Endothelial cell (in vitro differentiated cells): ENCODE results near the gene KCNK7. TPM values are rescaled to one million over a fixed set of nuclear protein-coding genes. Genes with fewer than 3 reads are reported as not detected.

Experiments
- DNase-seq: peaks from one replicate; pipeline ENCODE4 v3.0.0; 2021; ENCODE audit warnings: low spot score
- H3K27ac Mint-ChIP-seq: one replicate; pipeline ENCODE4 v1.8.0; 2021; ENCODE audit warnings: mixed read lengths, inconsistent platforms; ENCODE audit not compliant: unreplicated experiment
- H3K27me3 Mint-ChIP-seq: one replicate; pipeline ENCODE4 v1.8.0; 2021; ENCODE audit warnings: mild to moderate bottlenecking, moderate library complexity, mixed read lengths, inconsistent platforms; ENCODE audit not compliant: unreplicated experiment
- H3K36me3 Mint-ChIP-seq: one replicate; pipeline ENCODE4 v1.8.0; 2021; ENCODE audit warnings: mild to moderate bottlenecking, low read depth, mixed read lengths, inconsistent platforms; ENCODE audit not compliant: unreplicated experiment
- H3K4me1 Mint-ChIP-seq: one replicate; pipeline ENCODE4 v1.8.0; 2021; ENCODE audit warnings: mild to moderate bottlenecking, mixed read lengths, inconsistent platforms; ENCODE audit not compliant: unreplicated experiment
- H3K4me3 Mint-ChIP-seq: one replicate; pipeline ENCODE4 v1.8.0; 2021; ENCODE audit warnings: mild to moderate bottlenecking, mixed read lengths, inconsistent platforms; ENCODE audit not compliant: unreplicated experiment
- H3K9me3 Mint-ChIP-seq: one replicate; pipeline ENCODE4 v1.8.0; 2021; ENCODE audit warnings: mixed read lengths, inconsistent platforms; ENCODE audit not compliant: unreplicated experiment
- CTCF ChIP-seq: fragments of 200-600 bp; sonication (generic); IDR thresholded peaks from one replicate; pipeline ENCODE4 v1.5.0; 2021; ENCODE audit warnings: antibody characterized with exemption; ENCODE audit not compliant: unreplicated experiment
- total RNA-seq: library from RNA; stranded (reverse); fragmentation: NEBNext Ultra II Directional; extraction: Animal tissue kit (Norgen Biotek cat#: 25700); gene quantifications from one replicate; pipeline ENCODE4 v1.2.1, GENCODE V29; 2021; ENCODE audit not compliant: unreplicated experiment

The KCNK7 gene
- total RNA-seq, 1 donor from 2014 or later, result 2.0 TPM

DNA sequence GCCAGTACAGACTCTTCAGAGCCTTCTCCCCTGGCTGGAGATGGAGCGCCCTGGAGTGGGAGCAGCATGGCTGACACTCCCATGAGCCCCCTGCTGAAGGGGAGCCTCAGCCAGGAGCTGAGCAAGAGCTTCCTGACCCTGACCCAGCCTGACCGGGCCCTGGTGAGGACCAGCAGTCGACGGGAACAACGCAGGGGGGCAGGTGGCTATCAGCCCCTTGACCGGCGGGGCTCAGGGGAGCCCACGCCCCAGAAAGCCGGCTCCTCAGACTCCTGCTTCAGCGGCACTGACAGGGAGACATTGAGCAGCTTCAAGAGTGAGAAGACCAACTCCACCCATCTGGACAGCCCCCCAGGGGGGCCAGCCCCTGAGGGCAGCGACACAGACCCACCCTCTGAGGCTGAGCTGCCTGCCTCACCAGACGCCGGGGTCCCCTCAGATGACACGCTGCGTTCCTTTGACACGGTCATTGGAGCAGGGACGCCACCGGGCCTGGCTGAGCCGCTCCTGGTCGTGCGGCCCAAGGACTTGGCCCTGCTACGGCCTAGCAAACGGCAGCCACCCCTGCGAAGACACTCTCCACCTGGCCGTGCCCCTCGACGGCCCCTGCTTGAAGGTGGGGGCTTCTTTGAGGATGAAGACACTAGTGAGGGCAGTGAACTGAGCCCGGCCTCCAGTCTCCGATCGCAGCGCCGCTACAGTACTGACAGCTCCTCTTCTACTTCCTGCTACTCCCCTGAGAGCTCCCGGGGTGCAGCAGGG, 22.6 kb upstream of the KCNK7 start:
- H3K4me3 Mint-ChIP-seq, result peak overlapping the region; percentile 31
- DNase-seq, result no peak
- peaks cover 29% of the 10 kb centered on the region for H3K27me3 Mint-ChIP-seq
- H3K4me1 Mint-ChIP-seq, result peaks cover 8% of the 10 kb centered on the region
- no peaks in the 10 kb centered on the region for H3K9me3 Mint-ChIP-seq
- TF ChIP-seq CTCF, result no peak
- H3K27ac Mint-ChIP-seq, result no peak overlapping the region
- H3K36me3 Mint-ChIP-seq, result peaks cover 29% of the 10 kb centered on the region

DNA sequence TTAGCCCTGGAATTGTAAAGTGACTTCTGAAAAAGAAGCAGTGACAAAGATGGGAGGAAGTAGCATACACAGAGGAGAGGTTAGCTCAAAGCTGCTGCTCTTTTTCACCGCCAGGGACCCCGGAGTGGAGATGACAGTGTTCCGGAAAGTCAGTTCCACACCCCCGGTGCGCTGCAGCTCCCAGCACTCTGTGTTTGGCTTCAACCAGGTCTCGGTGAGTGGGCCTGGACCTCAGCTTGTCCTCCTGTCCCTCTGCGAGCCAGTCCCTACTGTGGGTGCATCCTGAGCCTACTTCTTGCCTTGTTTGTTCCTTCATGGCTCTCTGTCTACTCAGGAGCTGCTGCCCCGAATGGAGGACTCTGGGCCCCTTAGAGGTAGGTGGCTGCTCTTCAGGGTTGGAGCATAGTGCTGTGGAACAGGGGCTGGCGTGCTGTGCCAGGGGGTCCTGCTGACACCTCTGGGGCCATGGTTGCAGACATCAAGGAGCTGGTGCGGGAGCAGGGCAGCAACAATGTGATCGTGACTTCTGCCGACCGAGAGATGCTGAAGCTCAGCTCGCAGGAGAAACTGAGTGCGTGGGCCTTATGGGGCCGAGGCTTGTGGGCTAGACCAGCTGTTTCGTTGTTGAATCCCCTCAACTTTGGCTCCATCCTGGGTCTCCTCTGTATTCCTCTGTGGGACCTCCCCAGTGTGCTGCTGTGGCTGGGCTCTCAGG, 21.7 kb upstream of the KCNK7 start:
- H3K27ac Mint-ChIP-seq, result peak overlapping the region; percentile 87
- no peak for TF ChIP-seq CTCF

DNA sequence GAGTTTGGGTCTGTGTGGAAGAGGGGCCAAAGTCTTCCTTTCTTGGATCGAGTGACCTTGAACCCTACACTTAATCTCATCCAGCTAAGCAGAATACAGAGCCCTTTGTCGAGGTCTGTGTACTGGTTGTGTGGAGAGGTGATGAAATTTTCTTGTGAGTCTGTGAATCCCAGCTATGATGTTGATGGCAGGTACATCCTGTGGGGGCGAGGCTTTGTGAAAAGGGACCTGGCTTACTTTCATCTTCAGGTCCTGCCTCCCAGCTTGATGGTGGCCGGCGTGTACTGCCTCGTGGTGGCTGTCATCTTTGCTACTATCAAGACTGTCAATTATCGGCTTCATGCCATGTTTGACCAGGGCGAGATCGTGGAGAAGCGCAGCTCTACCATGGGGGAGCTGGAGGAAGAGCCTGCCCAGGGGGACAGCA, 21.0 kb upstream of the KCNK7 start:
- Mint-ChIP-seq H3K4me1 (peaks cover 15% of the 10 kb centered on the region), H3K27me3 (peaks cover 30% of the 10 kb centered on the region), H3K36me3 (peaks cover 32% of the 10 kb centered on the region), H3K9me3 (no peaks in the 10 kb centered on the region), H3K4me3 (peak overlapping the region; percentile 98), H3K27ac (peak overlapping the region; percentile 87)
- no peak for DNase-seq
- no peak for TF ChIP-seq CTCF

More for the DNA sequence above, 21.7 kb upstream of the KCNK7 start:
- DNase-seq, result no peak
- Mint-ChIP-seq H3K4me3 (peak overlapping the region; percentile 98), H3K27me3 (peaks cover 26% of the 10 kb centered on the region), H3K36me3 (peaks cover 29% of the 10 kb centered on the region), H3K9me3 (no peaks in the 10 kb centered on the region), H3K4me1 (peaks cover 11% of the 10 kb centered on the region)

DNA sequence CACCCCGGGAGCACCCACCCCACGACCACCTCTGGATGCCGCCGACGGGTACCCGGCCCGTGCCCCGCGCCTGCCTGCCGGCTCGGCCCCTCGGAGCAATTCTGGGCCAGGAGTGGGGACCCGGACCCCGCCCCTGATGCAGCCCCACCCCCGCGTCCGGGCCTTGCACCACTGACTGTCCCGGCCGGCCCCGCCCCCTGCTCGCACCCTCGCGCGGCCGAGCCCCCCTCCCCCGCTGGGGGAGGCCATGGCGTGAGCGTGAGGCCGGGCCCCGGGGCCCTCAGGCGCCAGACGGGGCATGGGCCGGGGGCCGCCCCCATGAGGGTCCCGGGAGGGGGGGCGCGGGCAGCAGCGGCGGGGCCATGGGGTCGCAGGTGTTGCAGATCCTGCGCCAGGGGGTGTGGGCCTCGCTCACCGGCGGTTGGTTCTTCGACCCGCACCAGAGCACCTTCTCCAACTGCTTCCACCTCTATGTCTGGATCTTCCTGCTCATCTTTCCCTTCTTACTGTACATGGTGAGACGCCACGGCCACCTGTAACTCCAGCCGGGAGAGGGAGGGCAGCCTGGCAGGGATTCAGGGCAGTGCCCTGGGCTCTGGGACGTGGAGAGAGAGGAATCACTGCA, 20.5 kb upstream of the KCNK7 start:
- Mint-ChIP-seq H3K4me1 (peaks cover 19% of the 10 kb centered on the region), H3K27me3 (peaks cover 30% of the 10 kb centered on the region), H3K4me3 (peak overlapping the region; percentile 98), H3K36me3 (peaks cover 29% of the 10 kb centered on the region), H3K9me3 (no peaks in the 10 kb centered on the region), H3K27ac (peak overlapping the region; percentile 87)
- no peak for TF ChIP-seq CTCF
- DNase-seq, result peak; percentile 60
